Suprapubic skin (tissue), 4 donors: ENCODE data around the gene DSE. TPM values are rescaled to one million over a fixed set of nuclear protein-coding genes. Genes with fewer than 3 reads are reported as not detected.

ENCODE experiments used
- DNase-seq, 2 donors: peaks; one replicate each; pipeline ENCODE4 v3.0.0-alpha.2; 2019; ENCODE audit warnings: low spot score in 2 of 2
- H3K27ac ChIP-seq: fragments of 200-600 bp; sonication (generic); one replicate; pipeline ENCODE4 v1.5.1; 2019
- H3K27me3 ChIP-seq: fragments of 200-600 bp; sonication (generic); one replicate; pipeline ENCODE4 v1.5.1; 2019
- H3K36me3 ChIP-seq: fragments of 200-600 bp; sonication (generic); one replicate; pipeline ENCODE4 v1.5.1; 2019
- H3K4me1 ChIP-seq: fragments of 200-600 bp; sonication (generic); one replicate; pipeline ENCODE4 v1.5.1; 2019
- H3K4me3 ChIP-seq: fragments of 200-600 bp; sonication (generic); one replicate; pipeline ENCODE4 v1.5.1; 2019; ENCODE audit warnings: mild to moderate bottlenecking
- H3K9me3 ChIP-seq: fragments of 200-600 bp; sonication (generic); one replicate; pipeline ENCODE4 v1.5.1; 2019
- EP300 ChIP-seq: sonication (generic); formaldehyde crosslinking; IDR thresholded peaks from one replicate; pipeline ENCODE4 v1.6.1; 2017; ENCODE audit warnings: antibody characterized with exemption
- POLR2A ChIP-seq, 2 donors: fragments of 450-650 bp; IDR thresholded peaks; one replicate each; pipeline ENCODE4 v1.6.1; 2017; ENCODE audit warnings: antibody characterized with exemption in 2 of 2, mild to moderate bottlenecking in 2 of 2, moderate library complexity in 2 of 2
- POLR2AphosphoS5 ChIP-seq, 3 donors: sonication (generic); formaldehyde crosslinking; IDR thresholded peaks; one replicate each; pipeline ENCODE4 v1.6.1; 2017; ENCODE audit warnings: antibody characterized with exemption in 3 of 3
- WGBS: methylation state at CpG from one replicate; pipeline ENCODE4 v1.1.5; 2018; 5-methylcytosine and 5-hydroxymethylcytosine counted together
- total RNA-seq, 4 donors: library from RNA; depleted of rRNA; stranded (reverse); fragments of >200 nt; gene quantifications; one replicate each; pipeline ENCODE4 v1.1.0, GENCODE V29; 2016
- TF ChIP-seq, protein P1 (sequence below), 2 donors: fragments of 200-600 bp in 1 of 2; fragments of 450-650 bp in 1 of 2; sonication (generic) in 1 of 2; IDR thresholded peaks; one replicate each; pipeline ENCODE4 v1.5.1; 2016 to 2019; ENCODE audit warnings: antibody characterized with exemption in 2 of 2, mild to moderate bottlenecking in 1 of 2, moderate library complexity in 1 of 2

Gene DSE
- total RNA-seq, 4 donors from 2014 or later, result 36.0 to 40.0 (median 37.2) TPM

- Histone ChIP-seq H3K27ac (peak overlapping the region; percentile 98), H3K4me1 (peaks cover 35% of the 10 kb centered on the region), H3K36me3 (no peaks in the 10 kb centered on the region), H3K9me3 (no peaks in the 10 kb centered on the region), H3K27me3 (no peaks in the 10 kb centered on the region), H3K4me3 (peak overlapping the region; percentile 91)
- TF ChIP-seq EP300 (no peak), POLR2A (IDR thresholded peaks at IDR 0.05) (no peak), POLR2AphosphoS5 (IDR thresholded peaks at IDR 0.05) (no peak)
- TF ChIP-seq, protein P1, sequence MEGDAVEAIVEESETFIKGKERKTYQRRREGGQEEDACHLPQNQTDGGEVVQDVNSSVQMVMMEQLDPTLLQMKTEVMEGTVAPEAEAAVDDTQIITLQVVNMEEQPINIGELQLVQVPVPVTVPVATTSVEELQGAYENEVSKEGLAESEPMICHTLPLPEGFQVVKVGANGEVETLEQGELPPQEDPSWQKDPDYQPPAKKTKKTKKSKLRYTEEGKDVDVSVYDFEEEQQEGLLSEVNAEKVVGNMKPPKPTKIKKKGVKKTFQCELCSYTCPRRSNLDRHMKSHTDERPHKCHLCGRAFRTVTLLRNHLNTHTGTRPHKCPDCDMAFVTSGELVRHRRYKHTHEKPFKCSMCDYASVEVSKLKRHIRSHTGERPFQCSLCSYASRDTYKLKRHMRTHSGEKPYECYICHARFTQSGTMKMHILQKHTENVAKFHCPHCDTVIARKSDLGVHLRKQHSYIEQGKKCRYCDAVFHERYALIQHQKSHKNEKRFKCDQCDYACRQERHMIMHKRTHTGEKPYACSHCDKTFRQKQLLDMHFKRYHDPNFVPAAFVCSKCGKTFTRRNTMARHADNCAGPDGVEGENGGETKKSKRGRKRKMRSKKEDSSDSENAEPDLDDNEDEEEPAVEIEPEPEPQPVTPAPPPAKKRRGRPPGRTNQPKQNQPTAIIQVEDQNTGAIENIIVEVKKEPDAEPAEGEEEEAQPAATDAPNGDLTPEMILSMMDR (IDR thresholded peaks at IDR 0.05), result no peak
- DNase-seq, result no peak
- WGBS, result 18% methylated on average over 1 of the region's 1 CpG
Observed at GRCh38 chr6:116369540-116369939, 1.2 kb upstream of the DSE start.

- 5% methylated on average over 29 of the region's 29 CpGs for WGBS
- peak overlapping the region; percentile 98 for H3K27ac ChIP-seq
- peak overlapping the region; percentile 91 for H3K4me3 ChIP-seq
- TF ChIP-seq, protein P1 (IDR thresholded peaks at IDR 0.05), result no peak
- TF ChIP-seq POLR2AphosphoS5 (IDR thresholded peaks at IDR 0.05) (no peak), POLR2A (IDR thresholded peaks at IDR 0.05) (no peak), EP300 (no peak)
- H3K27me3 ChIP-seq, result no peaks in the 10 kb centered on the region
- no peak for DNase-seq
- no peaks in the 10 kb centered on the region for H3K9me3 ChIP-seq
- H3K36me3 ChIP-seq, result no peaks in the 10 kb centered on the region
- peaks cover 38% of the 10 kb centered on the region for H3K4me1 ChIP-seq
Observed at GRCh38 chr6:116369964-116370759, 585 bp upstream of the DSE start.

- peak overlapping the region; percentile 98 for H3K27ac ChIP-seq
- H3K4me3 ChIP-seq, result peak overlapping the region; percentile 91
- WGBS, result under 1% methylated on average over 50 of the region's 75 CpGs
- peaks cover 44% of the 10 kb centered on the region for H3K4me1 ChIP-seq
- H3K36me3 ChIP-seq, result no peaks in the 10 kb centered on the region
- peak in 1 of 2 donors; percentile 50 for TF ChIP-seq POLR2A (IDR thresholded peaks at IDR 0.05)
- no peak for TF ChIP-seq EP300
- TF ChIP-seq POLR2AphosphoS5 (IDR thresholded peaks at IDR 0.05), result peak in 1 of 3 donors; percentile 7
- no peaks in the 10 kb centered on the region for H3K9me3 ChIP-seq
- no peaks in the 10 kb centered on the region for H3K27me3 ChIP-seq
- DNase-seq, result peak; percentile 93
Observed at GRCh38 chr6:116371120-116371917, 572 bp downstream of the DSE start.

- WGBS, result 34% methylated on average over 8 of the region's 8 CpGs
- Histone ChIP-seq H3K27ac (peak overlapping the region; percentile 98), H3K4me3 (peak overlapping the region; percentile 91), H3K4me1 (peaks cover 49% of the 10 kb centered on the region), H3K9me3 (no peaks in the 10 kb centered on the region), H3K27me3 (no peaks in the 10 kb centered on the region), H3K36me3 (no peaks in the 10 kb centered on the region)
- TF ChIP-seq POLR2A (IDR thresholded peaks at IDR 0.05) (no peak), POLR2AphosphoS5 (IDR thresholded peaks at IDR 0.05) (no peak), EP300 (no peak)
- TF ChIP-seq, protein P1 (IDR thresholded peaks at IDR 0.05), result no peak
- DNase-seq, result no peak
Observed at GRCh38 chr6:116371918-116372209, 1.1 kb downstream of the DSE start.

GRCh38 chr6:116373300-116373699, 2.6 kb downstream of the DSE start:
- no peaks in the 10 kb centered on the region for H3K9me3 ChIP-seq
- no peak for DNase-seq
- no peaks in the 10 kb centered on the region for H3K27me3 ChIP-seq
- TF ChIP-seq POLR2AphosphoS5 (IDR thresholded peaks at IDR 0.05) (no peak), EP300 (no peak), POLR2A (IDR thresholded peaks at IDR 0.05) (no peak)
- TF ChIP-seq, protein P1 (IDR thresholded peaks at IDR 0.05), result no peak
- peak overlapping the region; percentile 91 for H3K4me3 ChIP-seq
- no peaks in the 10 kb centered on the region for H3K36me3 ChIP-seq
- peaks cover 50% of the 10 kb centered on the region for H3K4me1 ChIP-seq
- H3K27ac ChIP-seq, result peak overlapping the region; percentile 2
- 84% methylated on average over 6 of the region's 6 CpGs for WGBS
